ENCODE measurements around the gene WDR82. TPM values are rescaled to one million over a fixed set of nuclear protein-coding genes. Genes with fewer than 3 reads are reported as not detected.

WDR82 gene
- total RNA-seq, 3 donors from 2014 or later, result 49.6 to 53.1 (median 52.1) TPM

- Histone ChIP-seq H3K9me3 (no peaks in the 10 kb centered on the region), H3K36me3 (peaks cover 7% of the 10 kb centered on the region), H3K27me3 (no peaks in the 10 kb centered on the region), H3K4me3 (no peak overlapping the region), H3K27ac (peak overlapping the region in 1 of 2 donors; percentile 41), H3K4me1 (no peaks in the 10 kb centered on the region)
- intact Hi-C loops (cut with DNase I; ENCODE audit: low total_unique reads), result no loop called here
- no peak for DNase-seq (ENCODE audit: low spot score in 2 of 2)
- TF ChIP-seq POLR2AphosphoS5 (IDR thresholded peaks at IDR 0.05) (no peak), POLR2A (IDR thresholded peaks at IDR 0.05) (no peak), CTCF (IDR thresholded peaks at IDR 0.05) (no peak)
Measured at GRCh38 chr3:52205727-52206372, 72.6 kb downstream of the WDR82 start.

Other genes starting within 250 kb of the WDR82 start
- gene DUSP7, start 222.1 kb downstream of the WDR82 start, total RNA-seq, result 10 to 100 TPM in 1 of 3 donors, 1 to 10 TPM in 2; 7.0 to 11.1 (median 8.6) TPM
- 1 to 10 TPM; 1.9 to 2.7 (median 2.6) TPM for gene POC1A, start 124.2 kb downstream of the WDR82 start, total RNA-seq
- gene ALAS1, start 80.5 kb downstream of the WDR82 start, total RNA-seq, result 10 to 100 TPM; 25.9 to 34.7 (median 33.3) TPM
- gene TLR9, start 53.0 kb downstream of the WDR82 start, total RNA-seq, result under 1 TPM in 1 of 3 donors, not detected in 2; 0.29 TPM
- gene TWF2, start 39.5 kb downstream of the WDR82 start, total RNA-seq, result 10 to 100 TPM; 52.7 to 84.5 (median 65.2) TPM
- 10 to 100 TPM; 15.4 to 31.2 (median 20.2) TPM for gene PPM1M, start 32.9 kb downstream of the WDR82 start, total RNA-seq
- 10 to 100 TPM in 1 of 3 donors, 1 to 10 TPM in 2; 7.3 to 17.8 (median 9.5) TPM for gene GLYCTK, start 9.2 kb upstream of the WDR82 start, total RNA-seq
- gene DNAH1, start 37.7 kb upstream of the WDR82 start, total RNA-seq, result 10 to 100 TPM in 2 of 3 donors, 1 to 10 TPM in 1; 7.5 to 11.5 (median 10.8) TPM
- gene BAP1, start 131.4 kb upstream of the WDR82 start, total RNA-seq, result 10 to 100 TPM; 51.8 to 78.1 (median 65.5) TPM
- gene PHF7, start 132.0 kb upstream of the WDR82 start, total RNA-seq, result 10 to 100 TPM; 11.8 to 18.1 (median 12.4) TPM
- gene SEMA3G, start 166.5 kb upstream of the WDR82 start, total RNA-seq, result 100 to 1,000 TPM in 1 of 3 donors, 10 to 100 TPM in 2; 12.3 to 255 (median 70.1) TPM
- gene TNNC1, start 175.4 kb upstream of the WDR82 start, total RNA-seq, result 1 to 10 TPM in 2 of 3 donors, not detected in 1; 3.7 to 4.2 TPM
- 100 to 1,000 TPM in 2 of 3 donors, 10 to 100 TPM in 1; 67.7 to 119 (median 108) TPM for gene NISCH, start 177.0 kb upstream of the WDR82 start, total RNA-seq
- gene STAB1, start 216.7 kb upstream of the WDR82 start, total RNA-seq, result 100 to 1,000 TPM in 1 of 3 donors, 10 to 100 TPM in 2; 47.7 to 149 (median 55.4) TPM